Measurements from ENCODE around the gene BLACAT1. TPM values are rescaled to one million over a fixed set of nuclear protein-coding genes. Genes with fewer than 3 reads are reported as not detected.
"Not testable (repeated sequence)": the region's sequence is repeated elsewhere in the genome, so short reads cannot be mapped to it uniquely, and the experiment has no call there.

The BLACAT1 gene
- total RNA-seq, 4 donors from 2014 or later = 0.44 TPM; not detected in 3

DNA sequence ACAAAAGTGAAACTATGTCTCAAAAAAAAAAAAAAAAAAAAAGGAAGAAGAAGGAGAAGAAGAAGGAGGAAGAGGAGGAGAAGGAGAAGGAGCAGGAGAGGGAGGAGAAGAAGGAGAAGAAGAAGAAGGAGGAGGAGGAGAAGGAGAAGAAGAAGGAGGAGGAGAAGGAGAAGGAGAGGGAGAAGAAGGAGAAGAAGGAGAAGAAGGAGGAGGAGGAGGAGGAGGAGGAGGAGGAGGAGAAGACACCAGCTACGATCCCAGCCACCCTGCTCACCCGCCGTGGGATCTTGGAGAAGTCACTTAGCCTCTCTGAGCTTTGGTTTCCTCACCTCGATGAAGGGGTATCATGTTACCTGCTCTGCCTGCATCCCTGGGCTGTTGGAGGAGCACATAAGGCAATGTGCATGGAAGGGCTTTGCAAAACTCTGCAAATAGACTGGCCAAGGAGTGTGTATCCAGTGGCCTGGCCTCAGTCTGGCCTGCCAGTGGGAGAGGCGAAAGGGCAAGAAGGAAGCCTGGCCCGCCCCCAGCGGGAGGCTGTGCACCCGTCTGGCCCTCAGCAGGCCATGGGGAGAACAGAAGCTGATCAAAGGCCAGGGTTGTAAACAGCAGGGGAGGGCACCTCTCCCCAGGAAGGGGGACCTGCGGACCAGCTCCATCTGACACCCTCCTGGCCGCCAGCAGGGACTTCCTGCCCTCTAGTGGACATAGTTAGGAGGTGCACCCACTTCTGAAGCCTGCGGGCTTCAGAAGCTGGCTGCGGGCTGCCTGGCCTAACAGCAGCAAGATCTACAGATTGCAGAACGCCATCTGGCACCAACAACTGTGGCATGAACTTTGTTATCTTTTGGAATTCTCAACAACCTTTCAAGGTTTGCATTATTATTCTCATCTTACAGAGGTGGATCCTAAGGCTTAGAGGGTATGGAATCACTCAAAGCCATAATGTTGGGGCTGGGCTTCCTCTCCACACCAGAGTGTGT is 29.4 kb upstream of the BLACAT1 start:
- Histone ChIP-seq H3K27ac (no peak overlapping the region), H3K4me3 (no peak overlapping the region), H3K27me3 (peaks cover 0 to 74% of the 10 kb centered on the region in 2 donors), H3K9me3 (no peaks in the 10 kb centered on the region), H3K36me3 (no peaks in the 10 kb centered on the region), H3K4me1 (peaks cover 0 to 6% (median 0%) of the 10 kb centered on the region in 4 donors)
- no peak for TF ChIP-seq POLR2A (IDR thresholded peaks at IDR 0.05)
- TF ChIP-seq, protein P1, sequence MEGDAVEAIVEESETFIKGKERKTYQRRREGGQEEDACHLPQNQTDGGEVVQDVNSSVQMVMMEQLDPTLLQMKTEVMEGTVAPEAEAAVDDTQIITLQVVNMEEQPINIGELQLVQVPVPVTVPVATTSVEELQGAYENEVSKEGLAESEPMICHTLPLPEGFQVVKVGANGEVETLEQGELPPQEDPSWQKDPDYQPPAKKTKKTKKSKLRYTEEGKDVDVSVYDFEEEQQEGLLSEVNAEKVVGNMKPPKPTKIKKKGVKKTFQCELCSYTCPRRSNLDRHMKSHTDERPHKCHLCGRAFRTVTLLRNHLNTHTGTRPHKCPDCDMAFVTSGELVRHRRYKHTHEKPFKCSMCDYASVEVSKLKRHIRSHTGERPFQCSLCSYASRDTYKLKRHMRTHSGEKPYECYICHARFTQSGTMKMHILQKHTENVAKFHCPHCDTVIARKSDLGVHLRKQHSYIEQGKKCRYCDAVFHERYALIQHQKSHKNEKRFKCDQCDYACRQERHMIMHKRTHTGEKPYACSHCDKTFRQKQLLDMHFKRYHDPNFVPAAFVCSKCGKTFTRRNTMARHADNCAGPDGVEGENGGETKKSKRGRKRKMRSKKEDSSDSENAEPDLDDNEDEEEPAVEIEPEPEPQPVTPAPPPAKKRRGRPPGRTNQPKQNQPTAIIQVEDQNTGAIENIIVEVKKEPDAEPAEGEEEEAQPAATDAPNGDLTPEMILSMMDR (IDR thresholded peaks at IDR 0.05) = peak; percentile 84 to 93 (median 89)
- WGBS, 2 donors = 28 to 34% methylated on average over 13 of the region's 13 CpGs
- peak in 1 of 2 donors; percentile 41 for DNase-seq (ENCODE audit: low spot score in 2 of 2)

GRCh38 chr1:205483372-205483771 is 27.5 kb upstream of the BLACAT1 start:
- Histone ChIP-seq H3K4me3 (no peak overlapping the region), H3K36me3 (no peaks in the 10 kb centered on the region), H3K9me3 (no peaks in the 10 kb centered on the region), H3K27me3 (peaks cover 0 to 77% of the 10 kb centered on the region in 2 donors), H3K4me1 (peaks cover 0 to 6% (median 0%) of the 10 kb centered on the region in 4 donors), H3K27ac (no peak overlapping the region)
- TF ChIP-seq POLR2A (IDR thresholded peaks at IDR 0.05) = no peak
- TF ChIP-seq, protein P1 (IDR thresholded peaks at IDR 0.05) = no peak
- no peak for TF ChIP-seq EP300 (IDR thresholded peaks at IDR 0.05)
- no peak for DNase-seq (ENCODE audit: low spot score in 2 of 2)
- WGBS, 2 donors = 38 to 39% methylated on average over 2 of the region's 2 CpGs

DNA sequence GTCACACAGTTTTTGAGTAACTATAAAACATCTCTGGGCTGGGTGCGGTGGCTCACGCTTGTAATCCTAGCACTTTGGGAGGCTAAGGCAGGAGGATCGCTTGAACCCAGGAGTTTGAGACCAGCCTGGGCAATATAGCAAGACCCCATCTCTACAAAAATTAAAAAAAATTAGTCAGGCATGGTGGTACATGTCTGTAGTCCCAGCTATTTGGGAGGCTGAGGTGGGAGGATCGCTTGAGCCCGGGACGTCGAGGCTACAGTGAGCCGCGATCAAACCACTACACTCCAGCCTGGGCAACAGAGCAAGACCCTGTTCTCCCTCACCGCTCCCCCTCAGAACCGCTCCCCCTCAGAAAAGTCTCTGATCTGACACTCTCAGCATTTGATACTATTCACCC is 26.7 kb upstream of the BLACAT1 start:
- WGBS, 2 donors = 85 to 94% methylated on average over 11 of the region's 11 CpGs
- not testable (repeated sequence) for H3K9me3 ChIP-seq; H3K36me3 ChIP-seq; DNase-seq (ENCODE audit: low spot score in 2 of 2); H3K4me3 ChIP-seq; H3K27ac ChIP-seq
- Histone ChIP-seq H3K27me3 (peaks cover 0 to 78% of the 10 kb centered on the region in 2 donors), H3K4me1 (peaks cover 0 to 13% (median 0%) of the 10 kb centered on the region in 4 donors)

- Histone ChIP-seq H3K27me3 (peaks cover 0 to 70% of the 10 kb centered on the region in 2 donors), H3K9me3 (no peaks in the 10 kb centered on the region), H3K27ac (no peak overlapping the region), H3K36me3 (no peaks in the 10 kb centered on the region), H3K4me1 (peaks cover 0 to 15% (median 0%) of the 10 kb centered on the region in 4 donors), H3K4me3 (no peak overlapping the region)
- 38 to 49% methylated on average over 13 to 15 of the region's 15 CpGs for WGBS, 2 donors
- TF ChIP-seq POLR2A (IDR thresholded peaks at IDR 0.05) = no peak
- TF ChIP-seq, protein P1 (IDR thresholded peaks at IDR 0.05) = no peak
- no peak for DNase-seq (ENCODE audit: low spot score in 2 of 2)
These were observed 25.8 kb upstream of the BLACAT1 start for GRCh38 chr1:205481629-205482151.

DNA sequence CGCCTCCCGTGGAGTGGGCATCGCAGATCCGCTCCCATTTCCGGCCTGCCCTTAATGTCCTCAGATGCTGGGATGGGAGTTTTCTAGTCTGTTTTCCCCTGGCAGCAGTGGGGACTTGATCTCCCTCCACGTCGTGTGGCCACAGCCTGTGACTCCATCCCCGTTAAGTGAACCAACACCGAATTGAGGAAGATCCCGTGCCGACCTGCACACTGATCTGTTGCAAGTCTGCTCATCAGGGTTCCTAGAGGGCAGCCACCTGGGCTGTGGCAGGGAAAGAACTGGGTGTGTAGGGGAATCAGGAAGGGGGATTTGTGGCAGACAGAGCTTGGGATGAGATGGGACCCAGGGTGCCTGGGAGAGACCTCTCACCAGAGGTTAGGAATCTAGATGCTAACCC is 25.4 kb upstream of the BLACAT1 start:
- Histone ChIP-seq H3K36me3 (no peaks in the 10 kb centered on the region), H3K9me3 (no peaks in the 10 kb centered on the region), H3K27me3 (peaks cover 0 to 70% of the 10 kb centered on the region in 2 donors), H3K4me3 (no peak overlapping the region), H3K27ac (no peak overlapping the region), H3K4me1 (peaks cover 0 to 15% (median 0%) of the 10 kb centered on the region in 4 donors)
- TF ChIP-seq POLR2A (IDR thresholded peaks at IDR 0.05) (no peak), EP300 (IDR thresholded peaks at IDR 0.05) (no peak)
- TF ChIP-seq, protein P1 (IDR thresholded peaks at IDR 0.05) = no peak
- WGBS, 2 donors = 49 to 61% methylated on average over 11 of the region's 11 CpGs
- DNase-seq (ENCODE audit: low spot score in 2 of 2) = no peak

Data from tibial nerve (tissue), 4 donors.